ENCODE results near the gene ATP8A2. TPM values are rescaled to one million over a fixed set of nuclear protein-coding genes. Genes with fewer than 3 reads are reported as not detected.
"Not testable (repeated sequence)": the region's sequence is repeated elsewhere in the genome, so short reads cannot be mapped to it uniquely, and the experiment has no call there.

ATP8A2 gene
- total RNA-seq, 4 donors from 2014 or later, result 0.29 to 0.65 (median 0.46) TPM

- Histone ChIP-seq H3K9me3 (peaks cover 0 to under 1% (median under 1%) of the 10 kb centered on the region in 4 donors), H3K27me3 (peaks cover 0 to 8% (median 2%) of the 10 kb centered on the region in 4 donors), H3K4me3 (no peak overlapping the region), H3K36me3 (no peaks in the 10 kb centered on the region), H3K27ac (replicated peaks in 1 of 4) (no peak overlapping the region), H3K4me1 (peaks cover 0 to 7% (median 1%) of the 10 kb centered on the region in 4 donors)
- intact Hi-C loops (cut with DNase I), result no loop called here
- no peak for TF ChIP-seq POLR2AphosphoS5 (IDR thresholded peaks at IDR 0.05)
- no peak for TF ChIP-seq POLR2A (IDR thresholded peaks at IDR 0.05; ENCODE audit: low read depth)
- no peak for TF ChIP-seq EP300 (IDR thresholded peaks at IDR 0.05)
- no peak for TF ChIP-seq CTCF (IDR thresholded peaks at IDR 0.05)
- DNase-seq (ENCODE audit: extremely low spot score), result no peak
- 6% methylated on average over 7 of the region's 7 CpGs for WGBS
Measured at GRCh38 chr13:25945596-25945995, 573.8 kb downstream of the ATP8A2 start.

- Histone ChIP-seq H3K27me3 (peaks cover 0 to 8% (median 2%) of the 10 kb centered on the region in 4 donors), H3K36me3 (no peaks in the 10 kb centered on the region), H3K4me3 (no peak overlapping the region), H3K9me3 (peaks cover 0 to 7% (median 5%) of the 10 kb centered on the region in 4 donors), H3K4me1 (peaks cover 0 to 7% (median 1%) of the 10 kb centered on the region in 4 donors), H3K27ac (replicated peaks in 1 of 4) (no peak overlapping the region)
- TF ChIP-seq POLR2AphosphoS5 (IDR thresholded peaks at IDR 0.05) (no peak), EP300 (IDR thresholded peaks at IDR 0.05) (no peak), POLR2A (IDR thresholded peaks at IDR 0.05; ENCODE audit: low read depth) (no peak), CTCF (IDR thresholded peaks at IDR 0.05) (no peak)
- DNase-seq (ENCODE audit: extremely low spot score), result no peak
- intact Hi-C loops (cut with DNase I), result no loop called here
- 90% methylated on average over 6 of the region's 6 CpGs for WGBS
Measured at GRCh38 chr13:25946321-25946720, 574.5 kb downstream of the ATP8A2 start.

- intact Hi-C loops (cut with DNase I), result no loop called here
- TF ChIP-seq POLR2A (IDR thresholded peaks at IDR 0.05; ENCODE audit: low read depth) (no peak), CTCF (IDR thresholded peaks at IDR 0.05) (no peak), POLR2AphosphoS5 (IDR thresholded peaks at IDR 0.05) (no peak), EP300 (IDR thresholded peaks at IDR 0.05) (no peak)
- WGBS, result 74% methylated on average over 3 of the region's 3 CpGs
Measured at GRCh38 chr13:25948910-25949309, 577.1 kb downstream of the ATP8A2 start.

GRCh38 chr13:25951831-25952230 is 580.1 kb downstream of the ATP8A2 start:
- no peaks in the 10 kb centered on the region for H3K4me1 ChIP-seq
- H3K36me3 ChIP-seq, result no peaks in the 10 kb centered on the region
- no peak overlapping the region for H3K4me3 ChIP-seq
- intact Hi-C loops (cut with DNase I), result no loop called here
- 84% methylated on average over 4 of the region's 4 CpGs for WGBS
- H3K27ac ChIP-seq (replicated peaks in 1 of 4), result no peak overlapping the region
- DNase-seq (ENCODE audit: extremely low spot score), result no peak
- H3K9me3 ChIP-seq, result peaks cover 0 to 9% (median 7%) of the 10 kb centered on the region in 4 donors
- TF ChIP-seq CTCF (IDR thresholded peaks at IDR 0.05) (no peak), POLR2AphosphoS5 (IDR thresholded peaks at IDR 0.05) (no peak), EP300 (IDR thresholded peaks at IDR 0.05) (no peak), POLR2A (IDR thresholded peaks at IDR 0.05; ENCODE audit: low read depth) (no peak)
- peaks cover 0 to 19% (median 2%) of the 10 kb centered on the region in 4 donors for H3K27me3 ChIP-seq

More at GRCh38 chr13:25948910-25949309, 577.1 kb downstream of the ATP8A2 start:
- peaks cover 0 to 7% (median 1%) of the 10 kb centered on the region in 4 donors for H3K4me1 ChIP-seq
- peaks cover 0 to 8% (median 5%) of the 10 kb centered on the region in 4 donors for H3K9me3 ChIP-seq
- peaks cover 0 to 13% (median 2%) of the 10 kb centered on the region in 4 donors for H3K27me3 ChIP-seq
- no peak overlapping the region for H3K27ac ChIP-seq (replicated peaks in 1 of 4)
- no peaks in the 10 kb centered on the region for H3K36me3 ChIP-seq
- no peak for DNase-seq (ENCODE audit: extremely low spot score)
- no peak overlapping the region for H3K4me3 ChIP-seq

GRCh38 chr13:25954080-25954479 is 582.3 kb downstream of the ATP8A2 start:
- Histone ChIP-seq H3K27me3 (peaks cover 0 to 12% (median 0%) of the 10 kb centered on the region in 4 donors), H3K9me3 (peaks cover 0 to 12% (median 7%) of the 10 kb centered on the region in 4 donors)
- H3K4me1 ChIP-seq; DNase-seq (ENCODE audit: extremely low spot score); H3K36me3 ChIP-seq; intact Hi-C loops (cut with DNase I); H3K27ac ChIP-seq (replicated peaks in 1 of 4); H3K4me3 ChIP-seq: not testable (repeated sequence)
- 100% methylated on average over 1 of the region's 5 CpGs for WGBS

- DNase-seq (ENCODE audit: extremely low spot score); H3K4me3 ChIP-seq; intact Hi-C loops (cut with DNase I); H3K4me1 ChIP-seq; H3K27ac ChIP-seq (replicated peaks in 1 of 4); H3K36me3 ChIP-seq: not testable (repeated sequence)
- Histone ChIP-seq H3K27me3 (peaks cover 0 to 12% (median 0%) of the 10 kb centered on the region in 4 donors), H3K9me3 (peaks cover 0 to 12% (median 7%) of the 10 kb centered on the region in 4 donors)
- 80% methylated on average over 1 of the region's 1 CpG for WGBS
Measured at GRCh38 chr13:25954943-25955342, 583.2 kb downstream of the ATP8A2 start.
